ENCODE measurements around the gene ACE2. TPM values are rescaled to one million over a fixed set of nuclear protein-coding genes. Genes with fewer than 3 reads are reported as not detected.
"Not testable (repeated sequence)": the region's sequence is repeated elsewhere in the genome, so short reads cannot be mapped to it uniquely, and the experiment has no call there.

The ACE2 gene
- total RNA-seq: not detected

DNA sequence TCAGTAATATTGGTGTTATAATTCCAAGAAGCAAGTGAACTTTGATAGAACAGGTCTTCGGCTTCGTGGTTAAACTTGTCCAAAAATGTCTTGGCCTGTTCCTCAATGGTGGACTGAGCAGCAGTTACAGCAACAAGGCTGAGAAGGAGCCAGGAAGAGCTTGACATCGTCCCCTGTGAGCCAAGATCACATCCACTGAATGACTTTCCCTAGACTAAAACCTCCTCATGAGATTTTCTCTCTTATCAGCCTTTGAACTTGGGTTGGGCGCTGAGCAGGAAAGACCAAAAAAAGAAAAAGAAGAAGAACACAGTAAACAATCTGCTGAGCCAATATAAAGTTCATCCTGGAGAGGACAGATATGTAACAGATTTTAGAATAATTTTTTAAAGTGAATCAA lies at the start of gene ACE2:
Gene ACE2, minus strand, starts transcription at position 216 of the 400 bp plus-strand sequence. Its CDS starts 49 bp downstream, at position 167.
- ATAC-seq (no peak), DNase-seq (no peak)
- no peaks in the 10 kb centered on the region for H3K4me1 Mint-ChIP-seq (ENCODE audit: low read depth)
- ChIA-PET POLR2A (no interaction called here), CTCF (no interaction called here)
- peaks cover 2% of the 10 kb centered on the region for H3K27me3 Mint-ChIP-seq (ENCODE audit: low read depth)
- no peaks in the 10 kb centered on the region for H3K36me3 Mint-ChIP-seq (ENCODE audit: low read depth)
- H3K27ac Mint-ChIP-seq: no peak within 1 kb of the TSS
- H3K9me3 Mint-ChIP-seq (ENCODE audit: insufficient read depth): no peaks in the 10 kb centered on the region
- H3K4me3 Mint-ChIP-seq: no peak within 1 kb of the TSS

GRCh38 chrX:15647510-15647909 lies 46.8 kb upstream of the ACE2 start:
- H3K36me3 Mint-ChIP-seq (ENCODE audit: low read depth); POLR2A ChIA-PET; H3K27me3 Mint-ChIP-seq (ENCODE audit: low read depth); H3K9me3 Mint-ChIP-seq (ENCODE audit: insufficient read depth); H3K4me1 Mint-ChIP-seq (ENCODE audit: low read depth); CTCF ChIA-PET; H3K4me3 Mint-ChIP-seq; DNase-seq; H3K27ac Mint-ChIP-seq: not testable (repeated sequence)
- ATAC-seq: peak; percentile 42

- CTCF ChIA-PET: no interaction called here
- POLR2A ChIA-PET: no interaction called here
- peaks cover 2% of the 10 kb centered on the region for H3K27me3 Mint-ChIP-seq (ENCODE audit: low read depth)
Measured at GRCh38 chrX:15646543-15646942, 45.8 kb upstream of the ACE2 start.

DNA sequence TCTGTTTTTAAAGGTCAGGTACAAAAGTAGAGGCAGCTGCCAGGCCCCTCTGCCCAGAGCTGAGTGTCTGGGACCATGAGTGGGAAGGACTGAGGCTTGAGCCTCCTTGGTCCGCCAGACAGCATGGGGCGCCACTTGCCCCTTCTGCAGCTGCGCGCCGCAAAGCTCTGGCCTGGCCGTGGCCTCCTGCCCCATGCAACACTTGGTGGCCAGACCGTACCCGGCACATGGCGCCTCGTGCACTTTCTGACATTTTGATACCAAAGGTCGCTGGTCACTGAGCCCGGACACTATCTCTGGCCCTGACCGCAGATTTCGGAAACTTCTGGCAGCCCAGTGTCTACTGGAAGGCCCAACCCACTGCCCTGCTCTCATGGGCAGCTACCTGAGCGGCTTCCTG lies 45.3 kb upstream of the ACE2 start:
- H3K27ac Mint-ChIP-seq: no peak overlapping the region
- H3K27me3 Mint-ChIP-seq (ENCODE audit: low read depth): peaks cover 2% of the 10 kb centered on the region
- no peak for ATAC-seq

More at GRCh38 chrX:15646543-15646942, 45.8 kb upstream of the ACE2 start:
- no peaks in the 10 kb centered on the region for H3K36me3 Mint-ChIP-seq (ENCODE audit: low read depth)
- peaks cover 3% of the 10 kb centered on the region for H3K4me1 Mint-ChIP-seq (ENCODE audit: low read depth)
- DNase-seq: no peak
- no peak overlapping the region for H3K4me3 Mint-ChIP-seq
- no peak for ATAC-seq
- H3K27ac Mint-ChIP-seq: no peak overlapping the region
- H3K9me3 Mint-ChIP-seq (ENCODE audit: insufficient read depth): no peaks in the 10 kb centered on the region

GRCh38 chrX:15645266-15645665 lies 44.5 kb upstream of the ACE2 start:
- Mint-ChIP-seq H3K36me3 (ENCODE audit: low read depth) (no peaks in the 10 kb centered on the region), H3K27me3 (ENCODE audit: low read depth) (peaks cover 2% of the 10 kb centered on the region), H3K9me3 (ENCODE audit: insufficient read depth) (no peaks in the 10 kb centered on the region), H3K27ac (no peak overlapping the region), H3K4me1 (ENCODE audit: low read depth) (peaks cover 3% of the 10 kb centered on the region), H3K4me3 (no peak overlapping the region)
- ChIA-PET CTCF (interaction anchor here (0.7 kb wide), 1 partner anchor 77 kb away, joined by 3 read pairs; no protein-coding TSS in a partner anchor), POLR2A (no interaction called here)
- no peak for DNase-seq
- no peak for ATAC-seq

More for the DNA sequence above, 45.3 kb upstream of the ACE2 start:
- Mint-ChIP-seq H3K36me3 (ENCODE audit: low read depth) (no peaks in the 10 kb centered on the region), H3K4me1 (ENCODE audit: low read depth) (peaks cover 3% of the 10 kb centered on the region), H3K4me3 (no peak overlapping the region), H3K9me3 (ENCODE audit: insufficient read depth) (no peaks in the 10 kb centered on the region)
- POLR2A ChIA-PET: no interaction called here
- CTCF ChIA-PET: no interaction called here
- no peak for DNase-seq

DNA sequence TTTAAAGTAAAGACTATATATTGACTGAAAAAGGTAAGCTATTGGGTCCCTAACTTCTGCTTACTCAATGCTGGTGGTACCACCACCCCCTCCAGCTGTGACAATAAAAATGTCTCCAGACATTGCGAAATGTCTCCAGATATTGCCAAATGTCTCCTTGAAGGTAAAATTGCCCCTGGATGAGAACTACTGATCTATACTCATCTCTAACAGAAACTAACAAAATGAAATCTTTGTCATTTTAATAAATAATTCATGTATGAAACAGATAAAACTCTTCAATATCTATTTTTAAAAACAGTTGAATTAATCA lies 43.8 kb upstream of the ACE2 start:
- Mint-ChIP-seq H3K27me3 (ENCODE audit: low read depth) (peaks cover 2% of the 10 kb centered on the region), H3K4me3 (no peak overlapping the region), H3K9me3 (ENCODE audit: insufficient read depth) (no peaks in the 10 kb centered on the region), H3K36me3 (ENCODE audit: low read depth) (no peaks in the 10 kb centered on the region), H3K4me1 (ENCODE audit: low read depth) (peaks cover 3% of the 10 kb centered on the region), H3K27ac (no peak overlapping the region)
- POLR2A ChIA-PET: no interaction called here
- CTCF ChIA-PET: no interaction called here
- DNase-seq: no peak
- no peak for ATAC-seq

- ATAC-seq (no peak), DNase-seq (no peak)
- no peaks in the 10 kb centered on the region for H3K36me3 Mint-ChIP-seq (ENCODE audit: low read depth)
- no peaks in the 10 kb centered on the region for H3K9me3 Mint-ChIP-seq (ENCODE audit: insufficient read depth)
- H3K4me3 Mint-ChIP-seq: no peak overlapping the region
- no peak overlapping the region for H3K27ac Mint-ChIP-seq
- ChIA-PET POLR2A (no interaction called here), CTCF (no interaction called here)
- peaks cover 3% of the 10 kb centered on the region for H3K4me1 Mint-ChIP-seq (ENCODE audit: low read depth)
- H3K27me3 Mint-ChIP-seq (ENCODE audit: low read depth): peaks cover 2% of the 10 kb centered on the region
Measured at GRCh38 chrX:15643786-15644559, 43.2 kb upstream of the ACE2 start.

GRCh38 chrX:15631637-15632036 lies 30.9 kb upstream of the ACE2 start:
- Mint-ChIP-seq H3K27me3 (ENCODE audit: low read depth) (peaks cover 7% of the 10 kb centered on the region), H3K9me3 (ENCODE audit: insufficient read depth) (no peaks in the 10 kb centered on the region), H3K36me3 (ENCODE audit: low read depth) (no peaks in the 10 kb centered on the region), H3K4me3 (no peak overlapping the region), H3K27ac (no peak overlapping the region), H3K4me1 (ENCODE audit: low read depth) (no peaks in the 10 kb centered on the region)
- ChIA-PET POLR2A (no interaction called here), CTCF (no interaction called here)
- no peak for ATAC-seq
- DNase-seq: no peak

DNA sequence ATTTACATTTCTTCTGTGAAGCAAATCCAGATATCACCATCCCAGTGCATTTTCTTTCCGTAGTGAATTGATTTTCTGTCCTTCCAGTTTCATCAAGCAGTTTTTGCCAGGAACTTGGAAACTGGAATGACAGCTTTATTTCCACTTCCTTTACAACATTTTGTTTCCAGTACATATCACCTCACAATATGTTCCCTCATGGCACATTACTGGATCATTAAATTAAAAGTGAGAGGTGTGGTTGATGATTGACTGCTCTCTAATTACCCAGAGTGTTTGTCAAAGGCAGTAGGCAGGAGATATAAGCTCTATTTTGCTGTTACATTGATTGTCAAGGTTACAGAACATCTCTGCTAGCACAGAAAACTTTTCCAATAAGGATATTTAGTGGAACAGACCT lies 22.3 kb upstream of the ACE2 start:
- ATAC-seq (no peak), DNase-seq (no peak)
- H3K27me3 Mint-ChIP-seq (ENCODE audit: low read depth): peaks cover 2% of the 10 kb centered on the region
- CTCF ChIA-PET: no interaction called here
- no peak overlapping the region for H3K27ac Mint-ChIP-seq
- POLR2A ChIA-PET: no interaction called here
- no peaks in the 10 kb centered on the region for H3K4me1 Mint-ChIP-seq (ENCODE audit: low read depth)
- H3K36me3 Mint-ChIP-seq (ENCODE audit: low read depth): no peaks in the 10 kb centered on the region
- no peaks in the 10 kb centered on the region for H3K9me3 Mint-ChIP-seq (ENCODE audit: insufficient read depth)
- H3K4me3 Mint-ChIP-seq: no peak overlapping the region

GRCh38 chrX:15619053-15619755 lies 18.4 kb upstream of the ACE2 start:
- no peaks in the 10 kb centered on the region for H3K36me3 Mint-ChIP-seq (ENCODE audit: low read depth)
- no peak overlapping the region for H3K4me3 Mint-ChIP-seq
- CTCF ChIA-PET: no interaction called here
- no peak for DNase-seq
- peaks cover 4% of the 10 kb centered on the region for H3K27me3 Mint-ChIP-seq (ENCODE audit: low read depth)
- H3K4me1 Mint-ChIP-seq (ENCODE audit: low read depth): no peaks in the 10 kb centered on the region
- ATAC-seq: no peak
- H3K27ac Mint-ChIP-seq: no peak overlapping the region
- POLR2A ChIA-PET: no interaction called here
- no peaks in the 10 kb centered on the region for H3K9me3 Mint-ChIP-seq (ENCODE audit: insufficient read depth)

DNA sequence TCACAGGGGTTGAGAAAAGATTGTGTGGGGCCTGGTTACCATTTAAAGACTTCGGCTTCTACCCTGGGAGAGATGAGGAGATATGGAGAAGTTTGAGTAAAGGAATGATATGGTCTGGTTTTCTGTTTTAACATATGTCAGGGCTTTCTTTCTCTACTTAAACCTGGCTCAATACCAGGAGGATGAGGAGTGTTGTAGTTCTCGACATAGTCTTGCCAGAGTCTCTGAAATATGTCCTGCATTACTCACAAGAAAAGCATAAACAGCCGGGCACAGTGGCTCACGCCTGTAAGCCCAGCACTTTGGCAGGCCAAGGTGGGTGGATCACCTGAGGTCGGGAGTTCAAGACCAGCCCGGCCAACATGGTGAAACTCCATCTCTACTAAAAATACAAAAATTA lies 16.4 kb upstream of the ACE2 start:
- no peaks in the 10 kb centered on the region for H3K4me1 Mint-ChIP-seq (ENCODE audit: low read depth)
- no peaks in the 10 kb centered on the region for H3K36me3 Mint-ChIP-seq (ENCODE audit: low read depth)
- ATAC-seq: no peak
- no peak for DNase-seq
- no peak overlapping the region for H3K4me3 Mint-ChIP-seq
- H3K27ac Mint-ChIP-seq: no peak overlapping the region
- CTCF ChIA-PET: no interaction called here
- POLR2A ChIA-PET: no interaction called here
- H3K27me3 Mint-ChIP-seq (ENCODE audit: low read depth): peaks cover 2% of the 10 kb centered on the region
- no peaks in the 10 kb centered on the region for H3K9me3 Mint-ChIP-seq (ENCODE audit: insufficient read depth)

DNA sequence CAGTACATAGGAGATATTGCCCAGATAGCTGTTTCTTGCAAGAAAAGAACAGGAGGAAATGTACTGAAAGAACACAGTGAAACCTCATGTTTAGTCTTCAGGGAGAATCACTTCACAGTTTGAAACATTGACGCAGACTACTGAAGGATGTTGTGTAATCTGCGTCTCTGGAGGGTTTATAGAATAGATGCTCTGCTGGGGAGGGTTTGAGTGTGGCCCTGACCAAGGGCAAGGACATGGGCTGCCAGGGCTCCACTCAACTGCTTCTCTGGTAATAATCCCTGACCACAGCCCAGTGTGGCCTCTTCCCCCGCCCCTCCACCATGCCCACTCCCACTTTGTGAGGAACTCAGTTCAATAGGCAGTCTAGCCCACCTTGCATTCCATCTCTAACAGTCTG lies 15.8 kb upstream of the ACE2 start:
- ATAC-seq: no peak

GRCh38 chrX:15607067-15607466 lies 6.3 kb upstream of the ACE2 start:
- Mint-ChIP-seq H3K27me3 (ENCODE audit: low read depth) (no peaks in the 10 kb centered on the region), H3K4me3 (no peak overlapping the region), H3K9me3 (ENCODE audit: insufficient read depth) (no peaks in the 10 kb centered on the region), H3K27ac (no peak overlapping the region), H3K36me3 (ENCODE audit: low read depth) (no peaks in the 10 kb centered on the region), H3K4me1 (ENCODE audit: low read depth) (no peaks in the 10 kb centered on the region)
- ChIA-PET POLR2A (no interaction called here), CTCF (no interaction called here)
- no peak for ATAC-seq
- DNase-seq: no peak

More for the DNA sequence above, 15.8 kb upstream of the ACE2 start:
- Mint-ChIP-seq H3K9me3 (ENCODE audit: insufficient read depth) (no peaks in the 10 kb centered on the region), H3K36me3 (ENCODE audit: low read depth) (no peaks in the 10 kb centered on the region), H3K4me1 (ENCODE audit: low read depth) (no peaks in the 10 kb centered on the region), H3K4me3 (no peak overlapping the region), H3K27me3 (ENCODE audit: low read depth) (peaks cover 2% of the 10 kb centered on the region), H3K27ac (no peak overlapping the region)
- POLR2A ChIA-PET: no interaction called here
- no peak for DNase-seq
- CTCF ChIA-PET: no interaction called here
